HG03521 (cell line): ENCODE data around the gene ALKBH4.
A peak's percentile ranks its signal among the peaks of the same experiment; 100 is the strongest.
"Not testable (repeated sequence)": the region's sequence is repeated elsewhere in the genome, so short reads cannot be mapped to it uniquely, and the experiment has no call there.

Experiments used
- ATAC-seq: cut with Tn5 transposase; IDR thresholded peaks from one replicate; pipeline ENCODE4 v1.9.1; 2021; ENCODE audit warnings: mild to moderate bottlenecking, moderate library complexity; ENCODE audit not compliant: unreplicated experiment

Gene ALKBH4

GRCh38 chr7:102455596-102455995 is 9.1 kb downstream of the ALKBH4 start:
- no peak for ATAC-seq

GRCh38 chr7:102454932-102455331 is 9.7 kb downstream of the ALKBH4 start:
- not testable (repeated sequence) for ATAC-seq

- no peak for ATAC-seq
These were observed 10.2 kb downstream of the ALKBH4 start for GRCh38 chr7:102454468-102454867.

DNA sequence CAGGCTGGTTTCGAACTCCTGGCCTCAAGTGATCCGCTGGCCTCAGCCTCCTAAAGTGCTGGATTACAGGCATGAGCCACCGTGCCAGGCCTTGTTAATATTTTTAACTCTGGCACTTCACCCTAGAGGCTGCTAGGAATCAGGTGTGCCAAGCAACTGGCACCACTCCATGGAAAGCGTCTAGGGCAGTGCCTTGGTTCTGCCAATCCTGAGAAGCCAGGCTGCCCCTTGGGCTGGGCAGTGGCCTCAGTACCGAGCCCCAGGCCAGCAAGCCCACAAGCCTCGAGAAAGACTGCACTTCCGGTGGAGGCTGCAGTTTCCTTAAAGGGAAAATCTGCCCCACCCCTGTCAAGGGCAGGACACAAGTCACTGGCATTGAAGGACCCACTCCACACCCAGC is 11.3 kb downstream of the ALKBH4 start:
- ATAC-seq = no peak

DNA sequence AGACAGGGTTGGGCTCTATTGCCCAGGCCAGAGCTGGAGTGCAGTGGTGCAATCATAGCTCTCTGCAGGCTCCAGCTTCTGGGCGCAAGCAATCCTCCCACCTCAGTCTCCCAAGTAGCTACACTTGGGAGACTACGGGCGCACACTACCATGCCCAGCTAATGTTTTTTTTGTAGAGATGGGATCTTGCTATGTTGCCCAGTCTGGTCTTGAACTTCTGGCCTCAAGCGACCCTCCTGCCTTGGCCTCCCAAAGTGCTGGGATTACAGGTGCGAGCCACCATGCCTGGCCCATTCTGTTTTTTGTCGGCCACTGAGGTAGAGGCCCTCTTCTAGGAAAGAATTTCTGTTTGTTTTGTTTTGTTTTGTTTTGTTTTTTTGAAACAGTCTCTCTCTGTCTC is 12.2 kb downstream of the ALKBH4 start:
- no peak for ATAC-seq

DNA sequence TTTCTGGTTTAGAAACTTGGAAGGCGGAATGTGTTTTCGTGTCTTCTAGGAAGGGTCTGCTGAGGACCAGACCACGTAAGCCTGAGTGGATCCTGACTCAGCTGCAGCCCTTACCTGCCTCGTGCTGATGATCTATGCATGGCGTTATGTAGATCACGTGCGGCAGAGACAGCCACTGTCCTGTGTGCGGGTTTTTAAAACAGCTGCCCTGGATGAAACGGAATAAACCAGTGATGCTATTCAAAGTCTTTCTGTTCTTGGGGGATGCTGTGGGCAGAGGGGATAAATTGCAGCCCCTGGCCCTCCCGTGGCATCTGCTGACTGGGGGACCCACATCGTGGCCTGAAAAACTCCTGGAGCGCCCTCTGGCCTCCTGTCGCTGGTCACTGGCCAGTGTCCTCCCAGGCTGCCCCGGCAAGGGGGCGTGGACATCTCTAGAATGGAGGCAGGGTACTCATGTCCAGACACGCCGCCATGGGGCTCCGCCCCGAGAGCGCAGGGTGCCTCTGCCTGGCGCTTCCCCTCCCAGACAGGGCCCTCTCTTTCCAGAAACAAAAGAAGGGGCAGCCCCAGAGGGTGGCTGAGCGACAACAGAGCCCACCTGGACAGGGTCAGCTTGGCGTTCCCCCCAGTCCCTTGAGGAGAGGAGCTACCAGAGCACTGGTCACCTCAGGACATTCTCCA is 13.2 kb downstream of the ALKBH4 start:
- ATAC-seq = no peak

GRCh38 chr7:102450242-102450641 is 14.4 kb downstream of the ALKBH4 start:
- no peak for ATAC-seq

DNA sequence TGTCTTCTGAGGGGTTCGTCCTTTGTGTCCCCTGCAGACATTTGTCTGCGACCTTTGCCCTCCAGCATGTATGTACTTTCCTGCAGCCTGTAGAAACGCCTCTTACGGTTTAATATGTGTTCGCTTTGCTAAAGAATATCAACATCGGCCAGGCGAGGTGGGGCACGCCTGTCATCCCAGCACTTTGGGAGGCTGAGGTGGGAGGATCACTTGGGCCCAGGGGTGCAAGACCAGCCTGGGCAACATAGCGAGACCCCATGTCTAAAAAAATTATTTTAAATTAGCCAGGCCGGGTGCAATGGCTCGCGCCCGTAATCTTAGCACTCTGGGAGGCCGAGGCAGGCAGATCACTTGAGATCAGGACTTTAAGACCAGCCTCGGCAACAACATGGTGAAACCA is 15.5 kb downstream of the ALKBH4 start:
- no peak for ATAC-seq

DNA sequence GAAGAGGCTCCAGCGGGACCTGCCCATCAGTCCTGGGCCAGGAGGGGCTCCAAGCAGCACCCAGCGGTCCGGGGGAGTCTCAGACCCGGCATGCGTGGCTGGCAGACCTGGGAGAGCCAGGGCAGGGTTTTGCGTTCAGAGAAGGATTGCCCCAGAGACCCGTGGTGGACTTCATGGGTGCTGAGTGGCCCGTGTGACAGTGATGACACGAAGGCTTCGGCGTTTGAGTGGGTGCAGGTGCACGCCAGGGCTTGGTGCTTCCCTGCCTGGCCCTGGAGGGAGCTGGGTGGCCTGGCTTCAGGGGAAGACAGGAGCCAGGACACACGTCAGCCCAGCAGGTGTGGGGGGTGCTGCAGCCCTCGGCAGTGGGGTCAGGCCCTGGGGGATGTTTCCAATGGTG is 17.4 kb downstream of the ALKBH4 start:
- no peak for ATAC-seq

- ATAC-seq = no peak
These were observed 18.1 kb downstream of the ALKBH4 start for GRCh38 chr7:102446387-102447156.

GRCh38 chr7:102445674-102446071 is 19.0 kb downstream of the ALKBH4 start:
- ATAC-seq = no peak

- ATAC-seq = peak; percentile 44
These were observed 19.5 kb downstream of the ALKBH4 start for GRCh38 chr7:102444961-102445673.

DNA sequence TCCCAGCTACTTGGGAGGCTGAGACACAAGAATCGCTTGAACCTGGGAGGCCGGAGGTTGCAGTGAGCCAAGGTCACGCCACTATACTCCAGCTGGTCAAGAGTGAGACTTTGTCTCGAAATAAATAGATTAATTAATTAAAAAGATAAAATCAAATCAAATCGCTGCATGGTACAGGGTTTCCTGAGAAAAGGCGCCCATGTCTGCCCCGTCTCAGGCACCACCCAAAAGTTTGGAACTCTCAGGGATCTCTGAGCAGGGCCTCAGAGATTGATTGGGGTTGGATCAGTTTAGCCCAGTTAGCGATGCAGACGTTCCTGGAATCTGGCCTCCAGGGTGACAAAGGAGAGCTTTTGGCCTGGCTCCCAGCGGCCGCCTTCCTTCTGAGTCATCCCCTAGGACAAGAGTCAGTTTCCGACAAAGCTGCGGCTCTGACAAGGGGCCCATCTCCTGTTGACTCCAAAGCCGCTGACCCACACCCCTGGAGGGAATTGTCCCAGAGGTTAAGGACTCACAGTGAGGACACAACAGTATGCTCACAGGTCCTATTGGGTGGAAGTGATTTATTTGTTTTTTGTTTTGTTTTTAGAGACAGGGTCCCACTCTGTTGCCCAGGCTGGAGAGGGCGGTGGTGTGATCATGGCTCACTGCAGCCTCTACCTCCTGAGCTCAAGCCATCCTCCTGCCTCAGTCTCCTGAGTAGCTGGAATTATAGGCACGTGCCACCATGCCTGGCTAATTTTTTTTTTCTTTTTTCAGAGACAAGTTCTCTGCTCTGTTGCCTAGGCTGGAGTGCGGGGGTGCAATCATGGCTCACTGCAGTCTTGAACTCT is 24.5 kb downstream of the ALKBH4 start:
- no peak for ATAC-seq

- ATAC-seq = no peak
These were observed 28.5 kb downstream of the ALKBH4 start for GRCh38 chr7:102436118-102436517.

DNA sequence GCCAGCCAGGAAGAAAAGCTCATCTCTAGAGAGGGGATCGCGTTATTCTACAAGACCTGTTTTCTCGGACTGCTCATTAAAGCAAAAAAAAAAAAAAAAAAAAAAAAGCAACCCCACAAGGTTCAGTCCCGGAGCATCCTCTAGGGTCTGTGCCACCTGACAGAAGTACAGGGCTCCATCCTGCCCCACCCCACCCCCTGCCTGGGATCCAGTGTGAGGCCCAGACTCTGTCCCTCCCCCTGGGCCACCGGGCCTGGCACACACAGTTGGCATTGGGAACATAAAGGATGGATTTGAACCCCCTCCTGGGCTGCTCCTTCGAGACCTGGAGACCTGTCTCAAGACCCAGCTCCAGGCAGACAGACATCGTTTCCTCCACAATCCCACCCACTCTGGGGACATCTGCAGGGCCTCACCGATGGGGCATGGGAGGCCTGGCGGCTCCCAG is 30.6 kb downstream of the ALKBH4 start:
- no peak for ATAC-seq

DNA sequence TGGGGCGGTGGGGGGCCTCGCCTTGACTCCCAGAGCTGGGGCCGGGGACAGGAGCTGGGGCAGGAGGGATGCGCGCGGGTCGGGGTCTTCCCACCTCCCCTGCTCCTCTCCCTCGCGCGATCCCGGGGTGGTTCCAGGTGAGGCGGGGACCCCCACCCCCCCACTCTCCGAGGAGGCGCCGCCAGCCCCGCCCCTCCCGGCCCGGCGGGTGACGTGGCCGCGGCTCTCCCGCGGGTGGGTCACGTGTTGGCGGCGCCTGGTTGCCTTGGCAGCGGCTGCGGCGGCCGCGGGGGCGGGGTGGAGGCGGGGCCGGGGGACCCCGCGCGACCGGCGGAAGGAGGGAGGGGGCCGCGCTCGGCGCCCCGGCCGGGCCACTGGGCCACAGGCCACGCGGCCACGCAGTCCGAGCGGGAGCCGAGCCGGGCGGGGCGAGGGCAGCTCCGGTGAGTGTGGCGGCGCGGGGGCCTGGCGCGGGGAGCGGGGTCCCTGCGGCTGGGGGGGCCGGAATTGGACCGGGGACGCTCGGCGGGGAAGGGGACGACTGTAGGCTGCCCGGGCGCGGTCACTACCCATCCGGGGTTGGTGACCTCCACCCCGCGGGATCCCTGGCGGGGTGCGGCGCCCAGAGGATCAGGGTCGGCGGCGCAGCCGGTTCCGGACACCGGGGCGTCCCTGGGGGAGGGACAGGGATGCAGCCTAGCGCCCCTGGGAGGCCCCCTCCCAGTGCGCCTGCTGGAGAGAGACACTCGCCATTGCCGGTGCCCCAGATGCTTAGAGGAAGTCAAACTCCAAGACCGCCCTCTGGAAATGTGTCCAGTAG is 31.2 kb downstream of the ALKBH4 start, which contains the start of gene ORAI2:
ORAI2 (plus strand) TSS at position 357 of the 820 bp plus-strand sequence. CDS start 5,382 bp downstream, outside the sequence.
- peak; percentile 68 for ATAC-seq

GRCh38 chr7:102432442-102433218 is 32.0 kb downstream of the ALKBH4 start:
- ATAC-seq = peak; percentile 33

- no peak for ATAC-seq
These were observed 32.9 kb downstream of the ALKBH4 start for GRCh38 chr7:102431617-102432298.
